ENCODE data around the gene TAOK3. TPM values are rescaled to one million over a fixed set of nuclear protein-coding genes. Genes with fewer than 3 reads are reported as not detected.
"Not testable (repeated sequence)": the region's sequence is repeated elsewhere in the genome, so short reads cannot be mapped to it uniquely, and the experiment has no call there.

TAOK3 gene
- total and polyA plus RNA-seq, 10 of the 15 experiments (the other 5 are each of a cell fraction or from before 2014, with no cell fraction given), result 41.3 to 131 (median 57.8) TPM

GRCh38 chr12:118409834-118410233, 37.1 kb upstream of the TAOK3 start:
- Histone ChIP-seq H3K79me2 (ENCODE audit: control insufficient read depth, insufficient read depth, low read length) (no peaks in the 10 kb centered on the region), H3K36me3 (ENCODE audit: control insufficient read depth in 2 of 2, insufficient read depth in 2 of 2, low read length in 1 of 2) (peaks cover 6 to 26% of the 10 kb centered on the region in 2 experiments), H3K4me1 (ENCODE audit: control insufficient read depth, insufficient read depth, low read length) (no peaks in the 10 kb centered on the region), H3K4me3 (no peak overlapping the region), H3K27ac (ENCODE audit: control insufficient read depth, insufficient read depth) (no peak overlapping the region), H4K20me1 (ENCODE audit: control insufficient read depth, insufficient read depth) (no peaks in the 10 kb centered on the region), H3K4me2 (ENCODE audit: control insufficient read depth, insufficient read depth) (no peak overlapping the region), H2AFZ (ENCODE audit: control insufficient read depth, low read depth, low read length) (no peak overlapping the region), H3K27me3 (replicated peaks in 1 of 2; ENCODE audit: control insufficient read depth in 2 of 2, insufficient read depth in 2 of 2, low read length in 1 of 2) (no peaks in the 10 kb centered on the region), H3K9ac (ENCODE audit: control insufficient read depth, insufficient read depth, low read length) (no peak overlapping the region), H3K9me3 (replicated peaks; ENCODE audit: control insufficient read depth, insufficient read depth, low read length) (no peaks in the 10 kb centered on the region; the same call in 2 of the 3 replicates)
- no peak for DNase-seq (ENCODE audit: low read depth, low spot score)
- intact Hi-C loops (cut with micrococcal nuclease; ENCODE audit: unreplicated experiment) (loop anchor here (5.0 to 10.0 kb wide), 5 partner anchors 305 to 1135 kb away; no protein-coding TSS in a partner anchor), in situ Hi-C loops (cut with MboI) (loop anchor here (10.0 kb wide), 1 partner anchor 1005 kb away; no protein-coding TSS in a partner anchor)
- POLR2A ChIA-PET, result interaction anchor here (0.6 kb wide), 1 partner anchor 212 kb away, joined by 3 read pairs; no protein-coding TSS in a partner anchor
- no TSS peak for BruUV-seq (replicated peaks)
- SMC1A ChIA-PET (ENCODE audit: uncharacterized antibody, unreplicated experiment), result no interaction called here
- no peak for ATAC-seq
- RAD21 ChIA-PET (ENCODE audit: unreplicated experiment), result no interaction called here
- FAIRE-seq, result no peak
- CTCF ChIA-PET, result interaction anchor here (0.6 to 1.3 kb wide), 2 partner anchors 21 to 627 kb away, joined by 3 to 4 read pairs; no protein-coding TSS in a partner anchor
- WGBS (ENCODE audit: insufficient coverage, insufficient replicate concordance, low lambda C conversion rate, missing lambda C conversion rate), result 100% methylated on average over 2 of the region's 2 CpGs
- TF ChIP-seq NFXL1 (IDR thresholded peaks at IDR 0.05; ENCODE audit: borderline replicate concordance) (no peak), E2F4 (IDR thresholded peaks at IDR 0.05; ENCODE audit: low read depth, low read length) (no peak), RB1 (IDR thresholded peaks at IDR 0.05; ENCODE audit: borderline replicate concordance) (no peak), FOXK2 (IDR thresholded peaks at IDR 0.05) (no peak), PAX5 (IDR thresholded peaks at IDR 0.05; ENCODE audit: borderline replicate concordance, low read depth, low read length) (no peak)

GRCh38 chr12:118408241-118408640, 35.5 kb upstream of the TAOK3 start:
- SMC1A ChIA-PET (ENCODE audit: uncharacterized antibody, unreplicated experiment); BruUV-seq (replicated peaks); H3K4me2 ChIP-seq (ENCODE audit: control insufficient read depth, insufficient read depth); H4K20me1 ChIP-seq (ENCODE audit: control insufficient read depth, insufficient read depth); H3K79me2 ChIP-seq (ENCODE audit: control insufficient read depth, insufficient read depth, low read length); H3K4me1 ChIP-seq (ENCODE audit: control insufficient read depth, insufficient read depth, low read length); H3K9ac ChIP-seq (ENCODE audit: control insufficient read depth, insufficient read depth, low read length); H3K9me3 ChIP-seq (replicated peaks; ENCODE audit: control insufficient read depth, insufficient read depth, low read length); ATAC-seq; DNase-seq (ENCODE audit: low read depth, low spot score); RAD21 ChIA-PET (ENCODE audit: unreplicated experiment); POLR2A ChIA-PET; H3K27me3 ChIP-seq (replicated peaks in 1 of 2; ENCODE audit: control insufficient read depth in 2 of 2, insufficient read depth in 2 of 2, low read length in 1 of 2); H2AFZ ChIP-seq (ENCODE audit: control insufficient read depth, low read depth, low read length); FAIRE-seq; H3K27ac ChIP-seq (ENCODE audit: control insufficient read depth, insufficient read depth); H3K4me3 ChIP-seq: not testable (repeated sequence)
- in situ Hi-C loops (cut with MboI) (loop anchor here (10.0 kb wide), 1 partner anchor 1007 kb away; no protein-coding TSS in a partner anchor), intact Hi-C loops (cut with micrococcal nuclease; ENCODE audit: unreplicated experiment) (loop anchor here (5.0 to 10.0 kb wide), 5 partner anchors 307 to 1137 kb away; no protein-coding TSS in a partner anchor)
- peaks cover 5 to 24% of the 10 kb centered on the region in 2 experiments for H3K36me3 ChIP-seq (ENCODE audit: control insufficient read depth in 2 of 2, insufficient read depth in 2 of 2, low read length in 1 of 2)
- WGBS (ENCODE audit: insufficient coverage, insufficient replicate concordance, low lambda C conversion rate, missing lambda C conversion rate), result 85% methylated on average over 8 of the region's 8 CpGs
- CTCF ChIA-PET, result interaction anchor here (0.6 kb wide), 1 partner anchor 260 kb away, joined by 4 read pairs; no protein-coding TSS in a partner anchor
